SK-N-MC (cell line): ENCODE results near the gene AGO3.

Experiments used
- EZH2 ChIP-seq: fragments of 200-600 bp; sonication (generic); IDR thresholded peaks from one replicate; pipeline ENCODE4 v1.6.1; 2017; ENCODE audit warnings: antibody characterized with exemption
- FOXP2 ChIP-seq: optimal IDR thresholded peaks from 2 replicates; pipeline ENCODE3; 2011; ENCODE audit warnings: mild to moderate bottlenecking, moderate library complexity; ENCODE audit not compliant: insufficient read depth; ENCODE audit errors: extremely low read length, control extremely low read depth
- POLR2AphosphoS5 ChIP-seq: IDR thresholded peaks from 2 replicates; pipeline ENCODE4 v1.6.1; 2012; ENCODE audit warnings: mild to moderate bottlenecking, low read depth, low read length, borderline replicate concordance

GRCh38 chr1:36024847-36025246, 93.9 kb downstream of the AGO3 start:
- no peak for TF ChIP-seq POLR2AphosphoS5
- TF ChIP-seq EZH2 = no peak
- no peak for TF ChIP-seq FOXP2
